PFSK-1 (cell line): ENCODE measurements around the gene SFXN1.

Source experiments
- POLR2AphosphoS5 ChIP-seq: IDR thresholded peaks from 2 replicates; pipeline ENCODE4 v1.6.1; 2012; ENCODE audit warnings: low read depth, mild to moderate bottlenecking, control low read depth, low read length, moderate library complexity
- TAF1 ChIP-seq: IDR thresholded peaks from 2 replicates; pipeline ENCODE4 v1.6.1; 2012; ENCODE audit warnings: low read length, control low read depth, borderline replicate concordance; ENCODE audit not compliant: insufficient read depth
- TF ChIP-seq, protein P1 (sequence below), 2 experiments: IDR thresholded peaks; 2 replicates each; pipeline versions ENCODE4 v1.6.1 to v1.8.0; 2011 to 2012; ENCODE audit warnings: low read depth in 2 of 2, low read length in 2 of 2, control low read depth in 1 of 2, inconsistent platforms in 1 of 2, mild to moderate bottlenecking in 1 of 2, moderate library complexity in 1 of 2; ENCODE audit not compliant: insufficient read depth in 1 of 2

DNA sequence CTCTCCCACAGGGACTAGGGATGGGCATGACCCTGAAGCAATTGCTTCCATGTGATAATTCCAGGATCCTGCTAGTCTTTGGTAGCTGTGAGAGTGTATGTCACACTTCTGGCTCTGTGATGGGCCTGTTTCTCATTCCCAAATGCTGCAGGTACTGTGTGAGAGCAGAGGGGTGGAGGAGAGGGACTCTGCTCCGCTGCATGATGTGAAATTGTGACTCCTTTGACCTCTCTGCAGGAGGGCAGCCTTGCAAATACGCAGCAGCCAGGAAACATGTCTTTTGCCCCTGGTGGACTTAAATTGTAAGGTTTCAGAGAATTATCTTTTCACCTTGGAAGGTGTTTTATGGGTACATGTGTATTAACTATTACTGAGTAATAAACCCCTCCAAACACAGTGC is 61.6 kb downstream of the SFXN1 start:
- TF ChIP-seq, protein P1, sequence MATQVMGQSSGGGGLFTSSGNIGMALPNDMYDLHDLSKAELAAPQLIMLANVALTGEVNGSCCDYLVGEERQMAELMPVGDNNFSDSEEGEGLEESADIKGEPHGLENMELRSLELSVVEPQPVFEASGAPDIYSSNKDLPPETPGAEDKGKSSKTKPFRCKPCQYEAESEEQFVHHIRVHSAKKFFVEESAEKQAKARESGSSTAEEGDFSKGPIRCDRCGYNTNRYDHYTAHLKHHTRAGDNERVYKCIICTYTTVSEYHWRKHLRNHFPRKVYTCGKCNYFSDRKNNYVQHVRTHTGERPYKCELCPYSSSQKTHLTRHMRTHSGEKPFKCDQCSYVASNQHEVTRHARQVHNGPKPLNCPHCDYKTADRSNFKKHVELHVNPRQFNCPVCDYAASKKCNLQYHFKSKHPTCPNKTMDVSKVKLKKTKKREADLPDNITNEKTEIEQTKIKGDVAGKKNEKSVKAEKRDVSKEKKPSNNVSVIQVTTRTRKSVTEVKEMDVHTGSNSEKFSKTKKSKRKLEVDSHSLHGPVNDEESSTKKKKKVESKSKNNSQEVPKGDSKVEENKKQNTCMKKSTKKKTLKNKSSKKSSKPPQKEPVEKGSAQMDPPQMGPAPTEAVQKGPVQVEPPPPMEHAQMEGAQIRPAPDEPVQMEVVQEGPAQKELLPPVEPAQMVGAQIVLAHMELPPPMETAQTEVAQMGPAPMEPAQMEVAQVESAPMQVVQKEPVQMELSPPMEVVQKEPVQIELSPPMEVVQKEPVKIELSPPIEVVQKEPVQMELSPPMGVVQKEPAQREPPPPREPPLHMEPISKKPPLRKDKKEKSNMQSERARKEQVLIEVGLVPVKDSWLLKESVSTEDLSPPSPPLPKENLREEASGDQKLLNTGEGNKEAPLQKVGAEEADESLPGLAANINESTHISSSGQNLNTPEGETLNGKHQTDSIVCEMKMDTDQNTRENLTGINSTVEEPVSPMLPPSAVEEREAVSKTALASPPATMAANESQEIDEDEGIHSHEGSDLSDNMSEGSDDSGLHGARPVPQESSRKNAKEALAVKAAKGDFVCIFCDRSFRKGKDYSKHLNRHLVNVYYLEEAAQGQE (IDR thresholded peaks at IDR 0.05; ENCODE audit: insufficient read depth in 1 of 2, low read depth in 2 of 2, low read length in 2 of 2), result no peak
- no peak for TF ChIP-seq POLR2AphosphoS5
- TF ChIP-seq TAF1, result no peak
